Esophagus squamous epithelium (tissue), 5 donors: Measurements from ENCODE around the gene NMBR. TPM values are rescaled to one million over a fixed set of nuclear protein-coding genes. Genes with fewer than 3 reads are reported as not detected.
"Not testable (repeated sequence)": the region's sequence is repeated elsewhere in the genome, so short reads cannot be mapped to it uniquely, and the experiment has no call there.

Source experiments
- DNase-seq: peaks from one replicate; lab custom pipeline; 2025; lab: John Stamatoyannopoulos, UW
- H3K27ac ChIP-seq, 4 donors: fragments of 200-600 bp; sonication (generic); one replicate each; pipeline ENCODE4 v1.5.1; 2016 to 2019; ENCODE audit warnings: mild to moderate bottlenecking in 1 of 4
- H3K27me3 ChIP-seq, 4 donors: fragments of 200-600 bp; sonication (generic); 1 replicate in 3 of 4; 2 replicates in 1 of 4; pipeline versions ENCODE4 v1.5.1 to v1.6.0; 2017 to 2021; ENCODE audit warnings: antibody characterized with exemption in 1 of 4
- H3K36me3 ChIP-seq, 3 donors: fragments of 200-600 bp; sonication (generic); one replicate each; pipeline ENCODE4 v1.5.1; 2016 to 2019
- H3K4me1 ChIP-seq, 3 donors: fragments of 200-600 bp; sonication (generic); one replicate each; pipeline ENCODE4 v1.5.1; 2017 to 2019
- H3K4me3 ChIP-seq, 4 donors: fragments of 200-600 bp; sonication (generic); 1 replicate in 3 of 4; 2 replicates in 1 of 4; pipeline ENCODE4 v1.5.1; 2016 to 2019; ENCODE audit warnings: mild to moderate bottlenecking in 2 of 4, moderate library complexity in 1 of 4
- H3K9me3 ChIP-seq, 3 donors: fragments of 200-600 bp; sonication (generic); one replicate each; pipeline ENCODE4 v1.5.1; 2016 to 2019
- POLR2A ChIP-seq, 4 donors: fragments of 450-650 bp; IDR thresholded peaks; one replicate each; pipeline ENCODE4 v1.6.1; 2017; ENCODE audit warnings: antibody characterized with exemption in 4 of 4, mild to moderate bottlenecking in 4 of 4, moderate library complexity in 3 of 4
- WGBS, 2 donors: methylation state at CpG; one replicate each; pipeline ENCODE4 v1.1.5; 2018; 5-methylcytosine and 5-hydroxymethylcytosine counted together
- intact Hi-C: fragments of 100-400 bp; cut with DNase I; formaldehyde crosslinking; loops from one replicate; pipeline ENCODE4 v1.15.0; 2022
- total RNA-seq, 4 donors: library from RNA; depleted of rRNA; stranded (reverse); fragments of >200 nt; gene quantifications; one replicate each; pipeline ENCODE4 v1.1.0, GENCODE V29; 2016
- TF ChIP-seq, protein P1 (sequence below), 6 experiments: fragments of 450-650 bp in 4 of 6; fragments of 200-600 bp in 2 of 6; sonication (generic) in 2 of 6; IDR thresholded peaks; one replicate each; pipeline ENCODE4 v1.5.1; 2016 to 2019; ENCODE audit warnings: antibody characterized with exemption in 6 of 6, mild to moderate bottlenecking in 4 of 6, moderate library complexity in 4 of 6
- donor health status: DM: yes; HTN: yes; CAD: no.

NMBR gene
- total RNA-seq, 4 donors from 2014 or later, result not detected

DNA sequence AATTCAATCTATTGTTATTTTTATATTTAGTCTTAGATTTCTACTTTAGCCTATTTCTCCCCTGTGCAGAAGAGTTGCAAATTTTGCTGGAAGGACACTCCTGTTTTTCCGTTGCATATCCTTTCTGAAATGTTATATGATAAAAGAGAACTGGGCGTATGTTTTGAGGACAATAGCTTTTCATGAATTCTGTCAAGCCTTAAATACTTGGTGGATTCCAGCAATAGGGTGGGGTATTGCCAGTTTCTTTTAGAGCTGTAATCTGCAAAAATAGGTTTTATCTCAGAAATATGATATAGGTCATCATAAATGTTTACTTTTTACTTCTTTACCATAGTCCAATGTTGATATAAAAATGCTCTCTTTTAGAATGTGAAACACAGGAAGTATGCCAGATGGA lies 42.1 kb upstream of the NMBR start:
- intact Hi-C loops, result no loop called here
- no peak overlapping the region for H3K27ac ChIP-seq
- 86 to 94% methylated on average over 2 of the region's 2 CpGs for WGBS, 2 donors
- no peak for DNase-seq
- H3K9me3 ChIP-seq, result no peaks in the 10 kb centered on the region
- TF ChIP-seq, protein P1, sequence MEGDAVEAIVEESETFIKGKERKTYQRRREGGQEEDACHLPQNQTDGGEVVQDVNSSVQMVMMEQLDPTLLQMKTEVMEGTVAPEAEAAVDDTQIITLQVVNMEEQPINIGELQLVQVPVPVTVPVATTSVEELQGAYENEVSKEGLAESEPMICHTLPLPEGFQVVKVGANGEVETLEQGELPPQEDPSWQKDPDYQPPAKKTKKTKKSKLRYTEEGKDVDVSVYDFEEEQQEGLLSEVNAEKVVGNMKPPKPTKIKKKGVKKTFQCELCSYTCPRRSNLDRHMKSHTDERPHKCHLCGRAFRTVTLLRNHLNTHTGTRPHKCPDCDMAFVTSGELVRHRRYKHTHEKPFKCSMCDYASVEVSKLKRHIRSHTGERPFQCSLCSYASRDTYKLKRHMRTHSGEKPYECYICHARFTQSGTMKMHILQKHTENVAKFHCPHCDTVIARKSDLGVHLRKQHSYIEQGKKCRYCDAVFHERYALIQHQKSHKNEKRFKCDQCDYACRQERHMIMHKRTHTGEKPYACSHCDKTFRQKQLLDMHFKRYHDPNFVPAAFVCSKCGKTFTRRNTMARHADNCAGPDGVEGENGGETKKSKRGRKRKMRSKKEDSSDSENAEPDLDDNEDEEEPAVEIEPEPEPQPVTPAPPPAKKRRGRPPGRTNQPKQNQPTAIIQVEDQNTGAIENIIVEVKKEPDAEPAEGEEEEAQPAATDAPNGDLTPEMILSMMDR (IDR thresholded peaks at IDR 0.05), result no peak
- TF ChIP-seq POLR2A (IDR thresholded peaks at IDR 0.05), result no peak
- peaks cover 0 to 7% (median 0%) of the 10 kb centered on the region in 3 donors for H3K4me1 ChIP-seq
- no peak overlapping the region for H3K4me3 ChIP-seq
- H3K27me3 ChIP-seq, result no peaks in the 10 kb centered on the region
- peaks cover 3 to 19% (median 7%) of the 10 kb centered on the region in 3 donors for H3K36me3 ChIP-seq

DNA sequence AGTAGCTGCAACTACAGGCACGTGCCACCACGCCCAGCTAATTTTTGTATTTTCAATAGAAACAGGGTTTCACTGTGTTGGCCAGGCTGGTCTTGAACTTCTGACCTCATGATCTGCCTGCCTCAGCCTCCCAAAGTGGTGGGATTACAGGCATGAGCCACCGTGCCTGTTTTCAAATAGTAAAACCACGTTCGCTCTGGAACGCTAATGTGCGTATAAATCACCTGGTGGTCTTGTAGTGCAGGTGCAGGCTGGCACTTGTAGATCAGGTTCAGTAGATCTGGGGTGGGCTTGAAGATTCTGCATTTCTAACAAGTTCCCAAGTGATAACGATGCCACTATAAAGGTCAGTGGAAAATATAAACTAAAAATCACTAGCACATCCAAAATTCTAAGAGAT lies 41.4 kb upstream of the NMBR start:
- H3K27me3 ChIP-seq, H3K9me3 ChIP-seq, H3K4me1 ChIP-seq, H3K27ac ChIP-seq, intact Hi-C loops, H3K4me3 ChIP-seq, DNase-seq: not testable (repeated sequence)
- WGBS, 2 donors, result 87 to 95% methylated on average over 3 to 8 of the region's 8 CpGs
- peaks cover 0 to 19% (median 7%) of the 10 kb centered on the region in 3 donors for H3K36me3 ChIP-seq

DNA sequence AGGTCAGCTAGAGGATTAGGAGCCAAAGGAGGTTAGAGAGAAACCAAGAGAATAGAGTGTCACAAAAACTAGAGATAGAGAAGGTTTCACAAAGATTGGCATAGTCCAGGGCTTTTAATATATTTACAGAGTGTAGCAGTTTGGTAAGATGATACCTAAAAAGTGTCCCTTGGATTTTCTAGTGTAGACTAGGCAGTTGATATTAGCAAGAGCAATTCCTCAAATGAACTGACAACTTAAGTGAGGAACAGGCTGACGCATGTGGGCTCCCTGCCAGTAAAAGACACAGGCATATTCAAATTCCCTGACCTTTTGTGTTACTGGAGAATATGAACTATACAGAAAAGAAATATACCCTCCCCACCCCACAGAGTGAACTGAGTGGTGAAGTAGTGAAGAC lies 40.3 kb upstream of the NMBR start:
- Histone ChIP-seq H3K27me3 (no peaks in the 10 kb centered on the region), H3K27ac (no peak overlapping the region), H3K4me1 (peaks cover 0 to 7% (median 0%) of the 10 kb centered on the region in 3 donors), H3K4me3 (no peak overlapping the region), H3K9me3 (no peaks in the 10 kb centered on the region), H3K36me3 (peaks cover 0 to 19% (median 7%) of the 10 kb centered on the region in 3 donors)
- 21 to 29% methylated on average over 1 of the region's 1 CpG for WGBS, 2 donors
- no peak for DNase-seq
- intact Hi-C loops, result no loop called here
- TF ChIP-seq, protein P1 (IDR thresholded peaks at IDR 0.05), result no peak
- no peak for TF ChIP-seq POLR2A (IDR thresholded peaks at IDR 0.05)

DNA sequence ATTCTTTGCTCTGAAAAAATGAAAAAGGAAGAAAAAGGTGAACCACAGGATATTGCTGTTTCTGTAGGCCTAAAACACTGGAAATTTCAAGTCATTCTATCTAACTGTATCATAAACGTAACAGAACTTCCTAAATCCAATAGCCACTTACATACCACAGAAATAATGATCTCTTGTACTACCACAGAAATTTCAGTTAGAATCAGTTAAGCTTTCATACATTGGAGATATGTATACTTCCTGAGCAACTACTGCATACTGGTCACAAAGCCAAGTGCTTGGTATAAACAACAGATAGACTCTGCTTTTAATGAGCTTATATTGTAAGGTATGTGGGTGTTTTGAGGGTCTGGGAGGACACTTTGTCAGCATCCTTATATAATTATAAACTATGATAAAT lies 38.7 kb upstream of the NMBR start:
- H3K4me1 ChIP-seq, result peaks cover 0 to 7% (median 0%) of the 10 kb centered on the region in 3 donors
- H3K36me3 ChIP-seq, result peaks cover 0 to 18% (median 7%) of the 10 kb centered on the region in 3 donors
- H3K27me3 ChIP-seq, result no peaks in the 10 kb centered on the region
- no peaks in the 10 kb centered on the region for H3K9me3 ChIP-seq
- no peak overlapping the region for H3K27ac ChIP-seq
- no peak overlapping the region for H3K4me3 ChIP-seq
- DNase-seq, result no peak
- 94 to 100% methylated on average over 1 of the region's 1 CpG for WGBS, 2 donors
- intact Hi-C loops, result no loop called here
- TF ChIP-seq POLR2A (IDR thresholded peaks at IDR 0.05), result no peak
- TF ChIP-seq, protein P1 (IDR thresholded peaks at IDR 0.05), result no peak

DNA sequence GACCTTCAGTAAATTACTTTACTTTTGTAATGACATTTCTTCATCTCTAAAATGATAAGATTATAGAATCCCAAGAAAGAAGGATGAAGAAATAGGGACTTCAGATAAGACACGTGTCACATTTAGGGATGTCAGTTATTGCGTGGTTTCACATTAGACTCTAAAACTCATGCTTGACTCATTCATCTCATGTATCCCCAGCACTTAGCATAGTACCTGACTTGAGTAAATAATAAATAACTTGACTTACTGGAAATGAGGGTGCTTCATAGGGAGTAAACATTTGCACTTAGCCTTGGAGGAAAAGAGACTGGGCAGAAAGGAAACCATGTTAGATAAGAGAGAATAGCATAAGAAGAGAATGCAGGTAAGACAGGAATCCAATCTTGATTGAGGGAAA lies 37.4 kb upstream of the NMBR start:
- intact Hi-C loops, result no loop called here
- Histone ChIP-seq H3K4me3 (no peak overlapping the region), H3K36me3 (peaks cover 0 to 4% (median 2%) of the 10 kb centered on the region in 3 donors), H3K4me1 (peaks cover 0 to 7% (median 0%) of the 10 kb centered on the region in 3 donors), H3K27me3 (no peaks in the 10 kb centered on the region), H3K9me3 (no peaks in the 10 kb centered on the region), H3K27ac (no peak overlapping the region)
- DNase-seq, result no peak
- TF ChIP-seq, protein P1 (IDR thresholded peaks at IDR 0.05), result no peak
- no peak for TF ChIP-seq POLR2A (IDR thresholded peaks at IDR 0.05)
- WGBS, 2 donors, result 91 to 95% methylated on average over 2 of the region's 2 CpGs

DNA sequence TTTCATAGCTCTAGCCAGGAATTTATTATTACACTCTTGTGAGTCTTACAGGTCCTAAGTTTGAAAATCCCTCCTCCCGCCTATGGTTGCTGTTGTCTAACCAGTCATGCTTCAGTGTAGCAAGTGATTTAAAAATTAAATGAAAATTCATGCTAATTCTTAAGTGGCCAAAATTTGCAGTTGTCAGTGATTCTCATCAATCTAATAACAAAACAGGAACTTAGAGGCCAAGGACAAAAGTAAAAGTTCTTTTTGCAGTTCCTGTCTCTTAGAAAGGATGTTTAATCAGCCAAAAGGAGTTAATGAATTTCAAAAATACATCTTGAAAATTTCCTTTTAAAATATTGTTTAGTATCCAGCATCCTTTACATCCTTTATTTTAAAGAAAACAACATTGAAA lies 36.4 kb upstream of the NMBR start:
- Histone ChIP-seq H3K4me1 (peaks cover 0 to 7% (median 0%) of the 10 kb centered on the region in 3 donors), H3K27me3 (no peaks in the 10 kb centered on the region), H3K9me3 (peaks cover 0 to 3% (median 2%) of the 10 kb centered on the region in 3 donors), H3K4me3 (no peak overlapping the region), H3K27ac (no peak overlapping the region), H3K36me3 (peaks cover 0 to 5% (median 0%) of the 10 kb centered on the region in 3 donors)
- no peak for TF ChIP-seq POLR2A (IDR thresholded peaks at IDR 0.05)
- TF ChIP-seq, protein P1 (IDR thresholded peaks at IDR 0.05), result no peak
- intact Hi-C loops, result no loop called here
- WGBS, 2 donors, result 91 to 100% methylated on average over 1 of the region's 1 CpG
- no peak for DNase-seq
